BJ (cell line): ENCODE results near the gene ARHGAP26. TPM values are rescaled to one million over a fixed set of nuclear protein-coding genes. Genes with fewer than 3 reads are reported as not detected.

Experiments
- CTCF ChIA-PET: fragments of 350-600 bp; formaldehyde crosslinking; extraction: SDS; loops from one replicate; lab custom pipeline; 2021; ENCODE audit warnings: antibody characterized with exemption, inconsistent platforms; lab: Yijun Ruan, JAX
- POLR2A ChIA-PET: fragments of 300-600 bp; sonication (Branson Sonifier 250); formaldehyde crosslinking; extraction: SDS; loops from one replicate; lab custom pipeline; 2021; ENCODE audit warnings: antibody characterized with exemption; lab: Charles Lee
- DNase-seq: peaks from one replicate; pipeline ENCODE4 v3.0.0-alpha.2; 2011; ENCODE audit warnings: low read depth
- H3K27me3 ChIP-seq: 2 replicates; pipeline ENCODE4 v1.6.0; 2011; ENCODE audit warnings: low read length; ENCODE audit not compliant: control insufficient read depth, insufficient read depth
- H3K36me3 ChIP-seq: 2 replicates; pipeline ENCODE4 v1.5.1; 2011; ENCODE audit warnings: low read length; ENCODE audit not compliant: control insufficient read depth, insufficient read depth
- H3K4me3 ChIP-seq: 2 replicates; pipeline ENCODE4 v1.5.1; 2011; ENCODE audit warnings: low read depth, mild to moderate bottlenecking, control low read depth, low read length
- polyA plus RNA-seq: library from polyadenylated mRNA; depleted of rRNA; stranded (reverse); fragments of >200 nt; gene quantifications from 2 replicates; pipeline ENCODE4 v1.2.3, GENCODE V29; 2011
- TF ChIP-seq, protein P1 (sequence below): IDR thresholded peaks from 2 replicates; pipeline ENCODE4 v1.5.1; 2011; ENCODE audit warnings: low read depth, mild to moderate bottlenecking, control low read depth, inconsistent platforms, low read length, moderate library complexity; ENCODE audit not compliant: insufficient read depth

Gene ARHGAP26
- polyA plus RNA-seq, 1 experiment, result 4.8 TPM

DNA sequence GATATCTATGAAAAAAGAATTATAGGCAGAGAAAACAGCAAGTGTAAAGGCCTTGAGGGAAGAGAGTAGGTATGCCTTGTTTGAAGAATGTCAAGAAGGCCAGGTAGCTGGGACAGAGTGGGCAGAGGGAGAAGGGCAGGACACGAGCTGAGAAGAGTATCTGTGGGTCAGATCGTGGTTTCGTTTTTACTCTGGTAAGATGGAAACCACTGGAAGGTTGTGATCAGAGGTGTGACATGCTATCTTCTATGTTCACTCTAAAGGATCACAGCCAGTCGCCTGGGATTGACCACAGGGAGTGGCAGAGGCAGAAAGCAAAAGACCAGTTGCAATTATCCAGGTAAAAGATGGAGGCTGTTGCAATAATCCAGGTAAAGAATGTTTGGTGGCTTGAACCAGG lies 12.6 kb upstream of the ARHGAP26 start:
- Histone ChIP-seq H3K27me3 (peaks cover 4% of the 10 kb centered on the region; the same call in 1 of the 2 replicates), H3K36me3 (no peaks in the 10 kb centered on the region), H3K4me3 (no peak overlapping the region)
- POLR2A ChIA-PET, result no interaction called here
- CTCF ChIA-PET, result interaction anchor here (1.0 kb wide), 1 partner anchor 42 kb away, joined by 4 read pairs; no protein-coding TSS in a partner anchor
- TF ChIP-seq, protein P1, sequence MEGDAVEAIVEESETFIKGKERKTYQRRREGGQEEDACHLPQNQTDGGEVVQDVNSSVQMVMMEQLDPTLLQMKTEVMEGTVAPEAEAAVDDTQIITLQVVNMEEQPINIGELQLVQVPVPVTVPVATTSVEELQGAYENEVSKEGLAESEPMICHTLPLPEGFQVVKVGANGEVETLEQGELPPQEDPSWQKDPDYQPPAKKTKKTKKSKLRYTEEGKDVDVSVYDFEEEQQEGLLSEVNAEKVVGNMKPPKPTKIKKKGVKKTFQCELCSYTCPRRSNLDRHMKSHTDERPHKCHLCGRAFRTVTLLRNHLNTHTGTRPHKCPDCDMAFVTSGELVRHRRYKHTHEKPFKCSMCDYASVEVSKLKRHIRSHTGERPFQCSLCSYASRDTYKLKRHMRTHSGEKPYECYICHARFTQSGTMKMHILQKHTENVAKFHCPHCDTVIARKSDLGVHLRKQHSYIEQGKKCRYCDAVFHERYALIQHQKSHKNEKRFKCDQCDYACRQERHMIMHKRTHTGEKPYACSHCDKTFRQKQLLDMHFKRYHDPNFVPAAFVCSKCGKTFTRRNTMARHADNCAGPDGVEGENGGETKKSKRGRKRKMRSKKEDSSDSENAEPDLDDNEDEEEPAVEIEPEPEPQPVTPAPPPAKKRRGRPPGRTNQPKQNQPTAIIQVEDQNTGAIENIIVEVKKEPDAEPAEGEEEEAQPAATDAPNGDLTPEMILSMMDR, result no peak
- DNase-seq, result no peak

DNA sequence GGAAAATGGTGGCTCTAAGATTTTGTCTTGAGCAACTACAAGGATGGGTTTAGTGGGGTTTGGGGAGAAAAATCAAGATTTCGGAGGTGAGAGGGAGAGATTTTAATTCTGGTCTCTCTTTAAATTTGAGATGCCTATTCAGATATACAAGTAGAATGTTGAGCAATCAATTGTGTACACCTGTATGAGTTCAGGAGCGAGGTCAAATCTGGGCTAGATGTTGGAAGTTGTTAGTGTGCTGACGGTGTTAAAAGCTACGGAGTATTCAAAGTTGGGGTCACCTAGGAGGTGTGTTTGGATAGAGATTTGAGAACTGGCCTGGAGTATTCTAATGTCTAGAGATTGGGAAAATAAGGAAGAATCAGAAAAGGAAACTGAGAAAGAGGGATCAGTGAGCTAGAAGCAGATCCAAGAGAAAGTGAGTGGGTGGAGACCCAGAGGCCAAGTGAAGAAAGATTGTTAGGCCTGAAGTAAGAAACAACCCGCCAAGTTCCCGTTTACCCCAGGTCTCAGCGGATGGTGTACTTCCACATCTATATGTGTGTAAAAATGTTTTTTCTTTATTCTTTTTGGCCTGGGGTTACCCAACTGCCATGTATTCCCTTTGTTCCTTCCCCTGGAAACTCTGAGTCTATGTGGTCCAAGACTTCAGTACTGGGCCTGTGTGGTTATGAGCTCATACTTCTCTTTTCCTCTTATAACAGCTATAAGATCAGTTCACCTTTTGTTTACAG lies 11.9 kb upstream of the ARHGAP26 start:
- POLR2A ChIA-PET, result no interaction called here
- CTCF ChIA-PET, result interaction anchor here (1.0 kb wide), 1 partner anchor 42 kb away, joined by 4 read pairs; no protein-coding TSS in a partner anchor
- TF ChIP-seq, protein P1, result no peak
- H3K36me3 ChIP-seq, result no peaks in the 10 kb centered on the region
- peaks cover 4% of the 10 kb centered on the region; the same call in 1 of the 2 replicates for H3K27me3 ChIP-seq
- no peak for DNase-seq
- no peak overlapping the region for H3K4me3 ChIP-seq

DNA sequence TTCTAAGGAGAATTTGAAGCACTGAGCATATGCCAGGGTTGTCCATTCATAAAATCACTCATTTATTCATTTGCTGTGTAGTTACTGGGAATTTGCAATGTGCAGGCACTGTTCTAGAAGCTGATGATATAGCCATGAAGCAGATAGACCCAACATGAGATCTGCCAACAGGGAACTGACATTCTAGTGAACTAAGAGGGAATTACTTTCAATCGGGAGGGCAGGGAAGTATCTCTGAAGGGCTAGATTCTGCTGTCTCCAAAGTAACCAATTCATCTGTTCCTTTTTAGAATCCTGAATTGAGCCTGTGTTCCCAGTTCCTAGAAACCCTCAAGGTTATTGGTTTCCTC lies 11.4 kb upstream of the ARHGAP26 start:
- no peak overlapping the region for H3K4me3 ChIP-seq
- TF ChIP-seq, protein P1, result no peak
- no peaks in the 10 kb centered on the region for H3K36me3 ChIP-seq
- peaks cover 7% of the 10 kb centered on the region; the same call in 1 of the 2 replicates for H3K27me3 ChIP-seq
- ChIA-PET POLR2A (no interaction called here), CTCF (interaction anchor here (1.0 kb wide), 1 partner anchor 43 kb away, joined by 4 read pairs; no protein-coding TSS in a partner anchor)
- DNase-seq, result no peak

DNA sequence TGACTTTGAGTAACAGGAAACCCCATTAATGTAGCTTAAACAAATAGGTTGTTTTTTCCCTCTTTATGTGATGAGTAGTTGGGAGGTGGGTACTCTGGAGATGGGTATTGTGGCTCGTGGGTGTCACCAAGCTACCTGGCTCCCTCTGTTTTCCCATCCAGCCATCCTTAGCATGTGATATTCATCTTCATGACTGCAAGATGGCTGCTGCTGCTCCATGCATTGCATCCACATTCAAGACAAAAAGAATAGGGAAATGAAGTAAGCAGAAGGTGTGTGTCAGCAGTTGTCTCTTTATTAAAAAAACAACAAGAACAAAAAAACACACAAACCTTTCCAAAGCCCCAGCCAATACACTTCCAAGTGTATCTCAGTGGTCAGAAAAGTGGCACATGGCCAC lies 6.5 kb upstream of the ARHGAP26 start:
- ChIA-PET POLR2A (no interaction called here), CTCF (interaction anchor here (1.3 to 2.0 kb wide), 2 partner anchors 18 to 60 kb away, joined by 4 to 7 read pairs; no protein-coding TSS in a partner anchor)
- no peak for DNase-seq
- TF ChIP-seq, protein P1, result no peak
- Histone ChIP-seq H3K4me3 (no peak overlapping the region), H3K27me3 (peaks cover 10% of the 10 kb centered on the region; the same call in 1 of the 2 replicates), H3K36me3 (no peaks in the 10 kb centered on the region)

GRCh38 chr5:142767178-142767577 lies 3.0 kb upstream of the ARHGAP26 start:
- Histone ChIP-seq H3K4me3 (no peak overlapping the region), H3K27me3 (peaks cover 8% of the 10 kb centered on the region; the same call in 1 of the 2 replicates), H3K36me3 (no peaks in the 10 kb centered on the region)
- TF ChIP-seq, protein P1, result no peak
- ChIA-PET POLR2A (no interaction called here), CTCF (interaction anchor here (2.0 to 4.7 kb wide), 2 partner anchors 15 to 113 kb away, joined by 8 to 23 read pairs; no protein-coding TSS in a partner anchor)
- no peak for DNase-seq
